ENCODE measurements around the gene PLSCR1. TPM values are rescaled to one million over a fixed set of nuclear protein-coding genes. Genes with fewer than 3 reads are reported as not detected.
A peak's percentile ranks its signal among the peaks of the same experiment; 100 is the strongest.

The PLSCR1 gene, protein sequence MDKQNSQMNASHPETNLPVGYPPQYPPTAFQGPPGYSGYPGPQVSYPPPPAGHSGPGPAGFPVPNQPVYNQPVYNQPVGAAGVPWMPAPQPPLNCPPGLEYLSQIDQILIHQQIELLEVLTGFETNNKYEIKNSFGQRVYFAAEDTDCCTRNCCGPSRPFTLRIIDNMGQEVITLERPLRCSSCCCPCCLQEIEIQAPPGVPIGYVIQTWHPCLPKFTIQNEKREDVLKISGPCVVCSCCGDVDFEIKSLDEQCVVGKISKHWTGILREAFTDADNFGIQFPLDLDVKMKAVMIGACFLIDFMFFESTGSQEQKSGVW
- 100 to 1,000 TPM in 2 of 4 donors, 10 to 100 TPM in 2; 37.1 to 190 (median 88.7) TPM for total RNA-seq

DNA sequence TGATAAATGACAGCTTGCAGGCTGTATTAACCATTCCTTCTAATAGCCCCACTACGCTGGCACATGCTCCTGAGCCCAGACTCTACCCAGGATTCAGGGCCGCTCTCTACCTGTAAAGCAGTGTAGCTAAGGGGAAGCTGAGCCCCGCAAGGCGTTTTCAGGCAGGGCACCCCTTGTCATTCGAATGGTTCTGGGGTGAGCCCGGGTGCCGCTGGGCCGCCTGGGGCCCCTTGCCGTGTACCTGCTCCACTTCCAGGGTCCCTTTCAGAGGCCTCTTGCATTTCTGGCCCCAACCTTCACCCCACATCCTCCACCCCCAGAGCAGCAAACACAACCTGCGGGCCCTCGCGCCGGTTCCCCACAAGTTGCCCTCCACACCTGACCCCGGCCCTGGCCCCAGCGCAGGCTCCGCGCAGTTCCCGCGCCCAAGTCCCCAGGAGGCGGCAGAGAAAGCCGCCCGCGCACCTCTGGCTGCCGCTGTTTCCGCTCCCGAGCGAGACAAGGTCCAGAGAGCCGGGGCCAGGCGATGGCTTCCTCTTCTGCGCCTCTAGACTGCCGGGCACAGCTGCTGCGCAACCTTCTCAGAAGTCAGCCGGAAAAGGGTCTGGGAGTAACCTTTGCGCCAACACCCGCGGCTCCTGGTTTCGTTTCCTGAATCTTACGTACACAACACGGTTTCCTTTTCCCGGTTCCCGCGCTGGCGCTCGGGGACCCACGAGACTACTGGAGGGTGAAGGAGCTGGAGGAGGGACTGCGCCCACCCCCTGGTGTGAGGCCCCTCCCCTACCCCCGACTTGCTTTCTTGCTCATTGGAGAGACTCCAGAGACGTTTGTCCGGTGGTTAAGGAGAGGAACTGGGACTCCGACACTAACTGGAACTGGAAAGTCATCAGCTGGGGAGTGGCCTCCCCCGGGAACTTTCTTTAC, at the start of gene PLSCR1:
Gene PLSCR1 (minus strand): TSS at position 606 of the 927 bp plus-strand sequence. CDS start 8,055 bp downstream, outside the sequence.
- Histone ChIP-seq H3K27ac (peak within 1 kb of the TSS; percentile 93 to 98 (median 98)), H3K9me3 (no peaks in the 10 kb centered on the region), H3K4me3 (peak within 1 kb of the TSS; percentile 91 to 94), H3K4me1 (peaks cover 0 to 55% (median 6%) of the 10 kb centered on the region in 3 donors), H3K27me3 (no peaks in the 10 kb centered on the region), H3K36me3 (no peaks in the 10 kb centered on the region)
- TF ChIP-seq EP300 (IDR thresholded peaks at IDR 0.05) = no peak
- peak; percentile 76 to 86 for TF ChIP-seq POLR2A (IDR thresholded peaks at IDR 0.05)
- peak; percentile 98 for TF ChIP-seq POLR2AphosphoS5 (IDR thresholded peaks at IDR 0.05)
- TF ChIP-seq CTCF (IDR thresholded peaks at IDR 0.05) = peak in 1 of 4 experiments; percentile 11
- ATAC-seq = peak; percentile 95
- WGBS, 2 donors (ENCODE audit: low coverage in 1 of 2) = 0% methylated on average over 16 of the region's 51 CpGs; no CpG with 5 or more reads in 1 of the 2 donors

GRCh38 chr3:146593776-146594175, 49.4 kb upstream of the PLSCR1 start:
- Histone ChIP-seq H3K27me3 (no peaks in the 10 kb centered on the region), H3K4me3 (no peak overlapping the region), H3K9me3 (no peaks in the 10 kb centered on the region), H3K36me3 (no peaks in the 10 kb centered on the region), H3K4me1 (no peaks in the 10 kb centered on the region), H3K27ac (no peak overlapping the region)
- TF ChIP-seq EP300 (IDR thresholded peaks at IDR 0.05) = no peak
- WGBS, 2 donors (ENCODE audit: low coverage in 1 of 2) = 83% methylated on average over 3 of the region's 3 CpGs; no CpG with 5 or more reads in 1 of the 2 donors
- no peak for ATAC-seq

- Histone ChIP-seq H3K4me3 (no peak overlapping the region), H3K4me1 (no peaks in the 10 kb centered on the region), H3K36me3 (no peaks in the 10 kb centered on the region), H3K9me3 (no peaks in the 10 kb centered on the region), H3K27me3 (no peaks in the 10 kb centered on the region), H3K27ac (no peak overlapping the region)
- TF ChIP-seq EP300 (IDR thresholded peaks at IDR 0.05) (no peak), POLR2AphosphoS5 (IDR thresholded peaks at IDR 0.05) (no peak), CTCF (IDR thresholded peaks at IDR 0.05) (no peak), POLR2A (IDR thresholded peaks at IDR 0.05) (no peak)
- WGBS, 2 donors (ENCODE audit: low coverage in 1 of 2) = 59 to 67% methylated on average over 2 of the region's 2 CpGs
- ATAC-seq = no peak
Measured at GRCh38 chr3:146590521-146590920, 46.1 kb upstream of the PLSCR1 start.

DNA sequence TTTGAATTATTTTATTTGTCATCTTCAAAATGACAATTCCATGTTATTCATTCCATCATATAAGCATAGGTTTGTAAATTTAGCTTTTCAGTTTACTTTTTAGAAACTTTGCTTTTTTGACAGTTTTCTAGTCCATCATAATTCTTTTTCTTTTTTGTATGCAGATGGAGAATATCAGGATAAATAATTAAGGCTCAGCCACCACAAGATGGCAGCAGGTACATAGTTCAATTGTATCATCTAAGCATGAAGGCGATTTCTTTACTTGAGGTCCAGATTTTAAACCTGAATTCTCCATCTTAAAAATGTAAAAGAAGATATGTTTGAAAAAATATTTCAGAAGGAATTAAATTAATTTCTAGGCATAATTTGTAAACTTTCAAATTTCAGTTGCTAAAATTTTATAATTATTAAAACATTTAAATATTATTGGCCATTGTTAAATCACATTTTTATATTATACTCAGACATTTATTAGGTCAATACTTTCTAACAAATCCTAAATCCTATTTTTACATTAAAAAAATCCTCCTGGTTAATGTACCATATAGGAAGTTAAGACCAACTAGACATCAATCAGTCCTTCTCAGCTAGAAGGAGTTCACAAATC, 45.6 kb upstream of the PLSCR1 start:
- Histone ChIP-seq H3K36me3 (no peaks in the 10 kb centered on the region), H3K27me3 (no peaks in the 10 kb centered on the region), H3K4me3 (no peak overlapping the region), H3K27ac (no peak overlapping the region), H3K9me3 (no peaks in the 10 kb centered on the region), H3K4me1 (no peaks in the 10 kb centered on the region)
- 0 to 13% methylated on average over 1 of the region's 1 CpG for WGBS, 2 donors (ENCODE audit: low coverage in 1 of 2)
- no peak for TF ChIP-seq EP300 (IDR thresholded peaks at IDR 0.05)
- peak; percentile 21 to 54 (median 42) for TF ChIP-seq CTCF (IDR thresholded peaks at IDR 0.05)
- no peak for ATAC-seq

GRCh38 chr3:146585156-146585555, 40.7 kb upstream of the PLSCR1 start:
- H3K9me3 ChIP-seq = peaks cover 0 to 7% (median 0%) of the 10 kb centered on the region in 3 donors
- no peak for ATAC-seq
- no peaks in the 10 kb centered on the region for H3K27me3 ChIP-seq
- TF ChIP-seq EP300 (IDR thresholded peaks at IDR 0.05) (no peak), CTCF (IDR thresholded peaks at IDR 0.05) (no peak), POLR2A (IDR thresholded peaks at IDR 0.05) (no peak), POLR2AphosphoS5 (IDR thresholded peaks at IDR 0.05) (no peak)
- no peaks in the 10 kb centered on the region for H3K4me1 ChIP-seq
- no peak overlapping the region for H3K4me3 ChIP-seq
- no peaks in the 10 kb centered on the region for H3K36me3 ChIP-seq
- no peak overlapping the region for H3K27ac ChIP-seq
